ENCODE measurements around the gene SELENOI.
"Not testable (repeated sequence)": the region's sequence is repeated elsewhere in the genome, so short reads cannot be mapped to it uniquely, and the experiment has no call there.

The SELENOI gene

DNA sequence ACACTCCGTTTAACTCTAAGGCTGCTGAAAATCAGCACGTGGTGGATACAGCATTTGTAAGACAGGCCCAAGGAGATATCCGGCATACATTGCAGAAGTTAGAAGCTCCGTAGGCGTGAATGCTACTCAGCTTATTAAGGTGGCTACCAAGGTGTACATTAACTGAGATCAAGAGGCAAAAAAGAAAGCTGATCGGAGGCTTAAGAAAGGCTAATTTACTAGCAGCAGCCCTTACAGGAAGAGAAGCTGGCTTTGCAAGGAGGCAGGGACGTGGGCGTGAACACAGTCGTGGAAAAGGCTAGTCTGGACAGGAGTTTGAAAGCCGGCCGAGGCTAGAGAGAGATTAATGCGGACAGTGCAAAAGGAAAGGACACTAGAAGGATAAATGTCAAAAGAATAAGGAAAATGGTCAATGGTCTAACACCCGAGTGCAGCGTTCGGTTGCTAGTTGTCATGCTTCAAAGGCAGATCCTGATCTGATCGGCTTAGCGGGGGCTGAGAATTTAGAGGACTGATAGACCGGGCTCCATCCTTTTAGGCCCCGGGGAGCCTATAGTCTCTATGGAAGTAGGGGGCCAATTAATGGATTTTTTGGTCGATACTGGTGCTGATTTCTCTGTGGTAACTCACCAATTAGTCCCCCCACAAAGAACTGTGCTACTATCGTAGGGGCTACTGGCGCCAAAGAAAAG lies 45.6 kb upstream of the SELENOI start:
- ChIA-PET CTCF (no interaction called here), POLR2A (no interaction called here)
- DNase-seq (ENCODE audit: extremely low spot score) = no peak

GRCh38 chr2:26302846-26303245 lies 43.1 kb upstream of the SELENOI start:
- no peak for DNase-seq (ENCODE audit: extremely low spot score)
- POLR2A ChIA-PET = no interaction called here
- TF ChIP-seq ELF4 (IDR thresholded peaks at IDR 0.05) (no peak), FOXK2 (IDR thresholded peaks at IDR 0.05) (no peak), FOXM1 (IDR thresholded peaks at IDR 0.05; ENCODE audit: borderline replicate concordance) (no peak), ZNF384 (IDR thresholded peaks at IDR 0.05) (no peak), NFRKB (IDR thresholded peaks at IDR 0.05) (no peak), PKNOX1 (IDR thresholded peaks at IDR 0.05) (no peak), SUZ12 (IDR thresholded peaks at IDR 0.05) (no peak), TARDBP (IDR thresholded peaks at IDR 0.05) (no peak), L3MBTL2 (conservative IDR thresholded peaks at IDR 0.05) (no peak), ARNT (IDR thresholded peaks at IDR 0.05) (no peak), FOXA1 (IDR thresholded peaks at IDR 0.05) (no peak), CTBP1 (IDR thresholded peaks at IDR 0.05; ENCODE audit: borderline replicate concordance) (no peak), HDGF (IDR thresholded peaks at IDR 0.05; ENCODE audit: borderline replicate concordance) (no peak), BHLHE40 (IDR thresholded peaks at IDR 0.05; ENCODE audit: borderline replicate concordance) (no peak), LEF1 (IDR thresholded peaks at IDR 0.05; ENCODE audit: borderline replicate concordance) (no peak), SP1 (IDR thresholded peaks at IDR 0.05) (no peak)
- CTCF ChIA-PET = no interaction called here

More for the DNA sequence above, 45.6 kb upstream of the SELENOI start:
- TF ChIP-seq L3MBTL2 (conservative IDR thresholded peaks at IDR 0.05) = no peak
- no peak for TF ChIP-seq ZNF384 (IDR thresholded peaks at IDR 0.05)
- no peak for TF ChIP-seq NFRKB (IDR thresholded peaks at IDR 0.05)
- no peak for TF ChIP-seq LEF1 (IDR thresholded peaks at IDR 0.05; ENCODE audit: borderline replicate concordance)
- no peak for TF ChIP-seq CTBP1 (IDR thresholded peaks at IDR 0.05; ENCODE audit: borderline replicate concordance)
- no peak for TF ChIP-seq TARDBP (IDR thresholded peaks at IDR 0.05)
- TF ChIP-seq BHLHE40 (IDR thresholded peaks at IDR 0.05; ENCODE audit: borderline replicate concordance) = no peak
- no peak for TF ChIP-seq SP1 (IDR thresholded peaks at IDR 0.05)
- no peak for TF ChIP-seq FOXM1 (IDR thresholded peaks at IDR 0.05; ENCODE audit: borderline replicate concordance)
- TF ChIP-seq ELF4 (IDR thresholded peaks at IDR 0.05) = no peak
- TF ChIP-seq FOXK2 (IDR thresholded peaks at IDR 0.05) = no peak

- POLR2A ChIA-PET = interaction anchor here (1.1 kb wide), 1 partner anchor 60 kb away, joined by 3 read pairs; the partner anchor contains the start of genes HADHA and HADHB
- CTCF ChIA-PET; DNase-seq (ENCODE audit: extremely low spot score): not testable (repeated sequence)
Observed at GRCh38 chr2:26305094-26305493, 40.8 kb upstream of the SELENOI start.

GRCh38 chr2:26305540-26305939 lies 40.4 kb upstream of the SELENOI start:
- ChIA-PET POLR2A (interaction anchor here (1.1 kb wide), 1 partner anchor 60 kb away, joined by 3 read pairs; the partner anchor contains the start of genes HADHA and HADHB), CTCF (no interaction called here)
- no peak for TF ChIP-seq CTBP1 (IDR thresholded peaks at IDR 0.05; ENCODE audit: borderline replicate concordance)
- no peak for TF ChIP-seq LEF1 (IDR thresholded peaks at IDR 0.05; ENCODE audit: borderline replicate concordance)
- no peak for TF ChIP-seq PKNOX1 (IDR thresholded peaks at IDR 0.05)
- TF ChIP-seq SUZ12 (IDR thresholded peaks at IDR 0.05) = no peak
- no peak for TF ChIP-seq ELF4 (IDR thresholded peaks at IDR 0.05)
- TF ChIP-seq NFRKB (IDR thresholded peaks at IDR 0.05) = no peak
- TF ChIP-seq FOXA1 (IDR thresholded peaks at IDR 0.05) = no peak
- TF ChIP-seq SP1 (IDR thresholded peaks at IDR 0.05) = no peak
- no peak for DNase-seq (ENCODE audit: extremely low spot score)

- no peak for DNase-seq (ENCODE audit: extremely low spot score)
- POLR2A ChIA-PET = interaction anchor here (1.1 kb wide), 1 partner anchor 65 kb away, joined by 3 read pairs; the partner anchor contains the start of genes HADHA and HADHB
- TF ChIP-seq CTBP1 (IDR thresholded peaks at IDR 0.05; ENCODE audit: borderline replicate concordance) (no peak), FOXK2 (IDR thresholded peaks at IDR 0.05) (no peak), FOXM1 (IDR thresholded peaks at IDR 0.05; ENCODE audit: borderline replicate concordance) (no peak), LEF1 (IDR thresholded peaks at IDR 0.05; ENCODE audit: borderline replicate concordance) (no peak)
- CTCF ChIA-PET = interaction anchor here (0.6 to 0.7 kb wide), 2 partner anchors 37 to 143 kb away, joined by 3 to 4 read pairs; no protein-coding TSS in a partner anchor
Observed at GRCh38 chr2:26309921-26310320, 36.0 kb upstream of the SELENOI start.

DNA sequence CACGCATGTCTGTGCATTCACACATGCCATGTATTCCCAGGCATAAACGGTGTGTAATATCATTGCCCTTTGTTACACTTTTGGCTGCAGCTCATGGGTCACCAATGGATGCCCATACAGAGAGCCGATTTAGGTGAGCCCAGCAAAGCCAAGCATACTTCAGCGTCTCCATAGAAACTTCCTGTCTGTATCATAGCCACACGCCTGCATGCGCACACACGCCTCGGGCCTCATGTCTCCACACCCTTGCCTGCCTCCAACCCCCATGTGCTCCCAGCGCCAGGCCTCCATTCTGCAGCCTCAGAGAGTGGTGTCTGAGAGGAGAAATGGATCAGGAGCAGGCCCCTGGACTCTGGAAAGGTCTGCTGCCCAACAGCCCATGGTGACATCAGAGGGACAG lies 33.5 kb upstream of the SELENOI start:
- TF ChIP-seq ELF4 (IDR thresholded peaks at IDR 0.05) = no peak
- TF ChIP-seq TARDBP (IDR thresholded peaks at IDR 0.05) = no peak
- no peak for TF ChIP-seq FOXK2 (IDR thresholded peaks at IDR 0.05)
- no peak for TF ChIP-seq PKNOX1 (IDR thresholded peaks at IDR 0.05)
- TF ChIP-seq FOXA1 (IDR thresholded peaks at IDR 0.05) = no peak
- no peak for TF ChIP-seq BHLHE40 (IDR thresholded peaks at IDR 0.05; ENCODE audit: borderline replicate concordance)
- no peak for TF ChIP-seq ZNF384 (IDR thresholded peaks at IDR 0.05)
- DNase-seq (ENCODE audit: extremely low spot score) = no peak
- CTCF ChIA-PET = no interaction called here
- POLR2A ChIA-PET = no interaction called here

DNA sequence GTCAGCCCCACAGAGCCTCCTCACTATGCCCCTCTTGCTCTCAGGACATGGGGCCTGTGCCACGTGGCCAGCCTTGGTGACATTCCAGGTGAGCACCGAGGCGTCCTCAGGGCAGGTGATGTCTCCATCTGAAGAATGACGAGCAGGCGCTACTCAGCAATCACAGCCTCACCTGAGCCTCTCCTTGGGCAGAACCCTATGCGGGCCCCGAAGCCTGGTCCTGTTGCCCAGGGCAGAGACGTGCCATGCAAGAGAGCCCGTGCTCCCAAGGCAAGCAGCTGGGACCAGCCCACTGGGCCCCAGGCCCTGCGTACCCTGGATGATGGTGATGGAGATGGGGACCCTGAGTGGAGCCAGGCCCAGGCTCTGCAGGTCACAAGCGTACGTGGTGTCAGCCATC lies 32.5 kb upstream of the SELENOI start:
- DNase-seq (ENCODE audit: extremely low spot score) = no peak
- CTCF ChIA-PET = no interaction called here
- no peak for TF ChIP-seq L3MBTL2 (conservative IDR thresholded peaks at IDR 0.05)
- TF ChIP-seq TARDBP (IDR thresholded peaks at IDR 0.05) = no peak
- TF ChIP-seq CTBP1 (IDR thresholded peaks at IDR 0.05; ENCODE audit: borderline replicate concordance) = no peak
- TF ChIP-seq PKNOX1 (IDR thresholded peaks at IDR 0.05) = no peak
- no peak for TF ChIP-seq NFRKB (IDR thresholded peaks at IDR 0.05)
- no peak for TF ChIP-seq ARNT (IDR thresholded peaks at IDR 0.05)
- no peak for TF ChIP-seq FOXK2 (IDR thresholded peaks at IDR 0.05)
- no peak for TF ChIP-seq ZNF384 (IDR thresholded peaks at IDR 0.05)
- no peak for TF ChIP-seq BHLHE40 (IDR thresholded peaks at IDR 0.05; ENCODE audit: borderline replicate concordance)
- no peak for TF ChIP-seq SUZ12 (IDR thresholded peaks at IDR 0.05)
- no peak for TF ChIP-seq HDGF (IDR thresholded peaks at IDR 0.05; ENCODE audit: borderline replicate concordance)
- no peak for TF ChIP-seq SP1 (IDR thresholded peaks at IDR 0.05)
- TF ChIP-seq LEF1 (IDR thresholded peaks at IDR 0.05; ENCODE audit: borderline replicate concordance) = no peak
- TF ChIP-seq ELF4 (IDR thresholded peaks at IDR 0.05) = no peak
- no peak for TF ChIP-seq FOXA1 (IDR thresholded peaks at IDR 0.05)
- TF ChIP-seq FOXM1 (IDR thresholded peaks at IDR 0.05; ENCODE audit: borderline replicate concordance) = no peak
- POLR2A ChIA-PET = no interaction called here

Measured in HEK293T (cell line).